ENCODE data around the gene LYRM4.

LYRM4 gene

GRCh38 chr6:5136851-5137250, 123.9 kb downstream of the LYRM4 start:
- no peak for TF ChIP-seq JUND (IDR thresholded peaks at IDR 0.05; ENCODE audit: low read depth)
- no peak for DNase-seq (ENCODE audit: low read depth in 1 of 2, low spot score in 1 of 2)
- in situ Hi-C loops (cut with HindIII; ENCODE audit: low pct_unique_long_range_greater_than_20kb, low sequenced_read_pairs) = no loop called here

GRCh38 chr6:5135788-5136376, 124.9 kb downstream of the LYRM4 start:
- in situ Hi-C loops (cut with HindIII; ENCODE audit: low pct_unique_long_range_greater_than_20kb, low sequenced_read_pairs) = no loop called here
- TF ChIP-seq JUND (IDR thresholded peaks at IDR 0.05; ENCODE audit: low read depth) = no peak
- DNase-seq (ENCODE audit: low read depth in 1 of 2, low spot score in 1 of 2) = peak in 1 of 2 experiments; percentile 64

- in situ Hi-C loops (cut with HindIII; ENCODE audit: low pct_unique_long_range_greater_than_20kb, low sequenced_read_pairs) = no loop called here
- TF ChIP-seq JUND (IDR thresholded peaks at IDR 0.05; ENCODE audit: low read depth) = no peak
These were observed 126.8 kb downstream of the LYRM4 start for GRCh38 chr6:5133943-5134342.

GRCh38 chr6:5132731-5133130, 128.0 kb downstream of the LYRM4 start:
- in situ Hi-C loops (cut with HindIII; ENCODE audit: low pct_unique_long_range_greater_than_20kb, low sequenced_read_pairs) = no loop called here
- DNase-seq (ENCODE audit: low read depth in 1 of 2, low spot score in 1 of 2) = no peak
- no peak for TF ChIP-seq JUND (IDR thresholded peaks at IDR 0.05; ENCODE audit: low read depth)

More at GRCh38 chr6:5133943-5134342, 126.8 kb downstream of the LYRM4 start:
- no peak for DNase-seq (ENCODE audit: low read depth in 1 of 2, low spot score in 1 of 2)

GRCh38 chr6:5130135-5130866, 130.4 kb downstream of the LYRM4 start:
- in situ Hi-C loops (cut with HindIII; ENCODE audit: low pct_unique_long_range_greater_than_20kb, low sequenced_read_pairs) = no loop called here
- DNase-seq (ENCODE audit: low read depth in 1 of 2, low spot score in 1 of 2) = no peak
- no peak for TF ChIP-seq JUND (IDR thresholded peaks at IDR 0.05; ENCODE audit: low read depth)

GRCh38 chr6:5128351-5128750, 132.4 kb downstream of the LYRM4 start:
- no peak for DNase-seq (ENCODE audit: low read depth in 1 of 2, low spot score in 1 of 2)
- in situ Hi-C loops (cut with HindIII; ENCODE audit: low pct_unique_long_range_greater_than_20kb, low sequenced_read_pairs) = no loop called here
- TF ChIP-seq JUND (IDR thresholded peaks at IDR 0.05; ENCODE audit: low read depth) = no peak

GRCh38 chr6:5127106-5127687, 133.6 kb downstream of the LYRM4 start:
- in situ Hi-C loops (cut with HindIII; ENCODE audit: low pct_unique_long_range_greater_than_20kb, low sequenced_read_pairs) = no loop called here
- DNase-seq (ENCODE audit: low read depth in 1 of 2, low spot score in 1 of 2) = no peak
- TF ChIP-seq JUND (IDR thresholded peaks at IDR 0.05; ENCODE audit: low read depth) = no peak

- DNase-seq (ENCODE audit: low read depth in 1 of 2, low spot score in 1 of 2) = no peak
- in situ Hi-C loops (cut with HindIII; ENCODE audit: low pct_unique_long_range_greater_than_20kb, low sequenced_read_pairs) = no loop called here
- TF ChIP-seq JUND (IDR thresholded peaks at IDR 0.05; ENCODE audit: low read depth) = no peak
These were observed 134.5 kb downstream of the LYRM4 start for GRCh38 chr6:5126214-5126613.

- TF ChIP-seq JUND (IDR thresholded peaks at IDR 0.05; ENCODE audit: low read depth) = no peak
- in situ Hi-C loops (cut with HindIII; ENCODE audit: low pct_unique_long_range_greater_than_20kb, low sequenced_read_pairs) = no loop called here
- peak in 1 of 2 experiments; percentile 9 for DNase-seq (ENCODE audit: low read depth in 1 of 2, low spot score in 1 of 2)
These were observed 135.4 kb downstream of the LYRM4 start for GRCh38 chr6:5125152-5126006.

- no peak for DNase-seq (ENCODE audit: low read depth in 1 of 2, low spot score in 1 of 2)
- in situ Hi-C loops (cut with HindIII; ENCODE audit: low pct_unique_long_range_greater_than_20kb, low sequenced_read_pairs) = no loop called here
- no peak for TF ChIP-seq JUND (IDR thresholded peaks at IDR 0.05; ENCODE audit: low read depth)
These were observed 136.2 kb downstream of the LYRM4 start for GRCh38 chr6:5124526-5124925.

GRCh38 chr6:5123296-5124143, 137.2 kb downstream of the LYRM4 start:
- no peak for DNase-seq (ENCODE audit: low read depth in 1 of 2, low spot score in 1 of 2)
- in situ Hi-C loops (cut with HindIII; ENCODE audit: low pct_unique_long_range_greater_than_20kb, low sequenced_read_pairs) = no loop called here
- no peak for TF ChIP-seq JUND (IDR thresholded peaks at IDR 0.05; ENCODE audit: low read depth)
